ENCODE measurements around the gene NTNG1.

GRCh38 chr1:107501081-107501605 is 360.3 kb downstream of the NTNG1 start:
- TF ChIP-seq FOXM1 (IDR thresholded peaks at IDR 0.05; ENCODE audit: borderline replicate concordance) (no peak), SP1 (IDR thresholded peaks at IDR 0.05) (no peak), FOXK2 (IDR thresholded peaks at IDR 0.05) (no peak), ELF4 (IDR thresholded peaks at IDR 0.05) (no peak), TARDBP (IDR thresholded peaks at IDR 0.05) (no peak), SUZ12 (IDR thresholded peaks at IDR 0.05) (no peak), ZNF384 (IDR thresholded peaks at IDR 0.05) (no peak), L3MBTL2 (conservative IDR thresholded peaks at IDR 0.05) (no peak), NFRKB (IDR thresholded peaks at IDR 0.05) (no peak)

All from HEK293T (cell line).